ENCODE results near the gene GHRH. TPM values are rescaled to one million over a fixed set of nuclear protein-coding genes. Genes with fewer than 3 reads are reported as not detected.

Gene GHRH
- total RNA-seq, 1 donor from 2014 or later: not detected

DNA sequence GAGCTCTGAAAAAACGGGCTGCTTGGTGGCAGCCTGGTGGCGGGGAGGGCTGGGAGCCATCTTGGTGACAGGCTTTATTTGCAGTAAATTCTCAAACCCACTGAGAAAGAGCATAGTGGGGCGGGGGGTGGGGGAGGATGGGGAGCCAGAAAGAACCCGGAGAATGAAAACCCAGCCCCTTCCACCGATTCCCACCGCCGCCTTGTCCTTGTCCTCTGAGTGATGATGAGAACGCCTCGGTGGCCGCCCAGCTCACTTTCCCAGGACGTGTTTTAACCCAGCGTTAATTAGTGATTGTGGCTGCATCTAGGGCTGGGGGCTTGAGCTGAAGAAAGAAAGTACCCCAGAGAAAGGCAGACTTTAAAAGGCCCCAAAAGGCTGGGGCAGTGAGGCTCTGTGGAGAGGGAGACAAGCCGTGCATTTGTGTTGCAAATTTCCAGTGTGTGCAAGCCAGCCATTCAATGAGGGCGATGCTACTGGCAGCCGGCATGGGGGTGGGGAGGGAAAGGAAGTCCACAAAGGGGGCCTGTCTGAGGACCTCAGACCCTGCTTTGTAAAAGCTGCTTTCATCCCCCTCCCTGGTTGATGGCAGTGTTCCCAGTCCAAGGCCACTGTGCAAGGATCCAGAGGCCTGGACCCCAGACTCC, 6.2 kb upstream of the GHRH start:
- no peak overlapping the region for H3K4me3 Mint-ChIP-seq (ENCODE audit: low read depth)
- no peak overlapping the region for H3K27ac Mint-ChIP-seq
- TF ChIP-seq CTCF (IDR thresholded peaks at IDR 0.05; ENCODE audit: unreplicated experiment): no peak
- no peak for DNase-seq (ENCODE audit: low spot score, unreplicated experiment)
- H3K36me3 Mint-ChIP-seq (ENCODE audit: insufficient read depth): no peaks in the 10 kb centered on the region
- H3K27me3 Mint-ChIP-seq: peaks cover 3% of the 10 kb centered on the region
- H3K4me1 Mint-ChIP-seq (ENCODE audit: low read depth): no peaks in the 10 kb centered on the region
- H3K9me3 Mint-ChIP-seq (ENCODE audit: low read depth): no peaks in the 10 kb centered on the region

GRCh38 chr20:37266940-37267666, 5.5 kb upstream of the GHRH start:
- Mint-ChIP-seq H3K4me1 (ENCODE audit: low read depth) (peaks cover 4% of the 10 kb centered on the region), H3K4me3 (ENCODE audit: low read depth) (no peak overlapping the region), H3K27ac (no peak overlapping the region), H3K27me3 (peaks cover 3% of the 10 kb centered on the region), H3K36me3 (ENCODE audit: insufficient read depth) (no peaks in the 10 kb centered on the region), H3K9me3 (ENCODE audit: low read depth) (no peaks in the 10 kb centered on the region)
- DNase-seq (ENCODE audit: low spot score, unreplicated experiment): no peak
- TF ChIP-seq CTCF (IDR thresholded peaks at IDR 0.05; ENCODE audit: unreplicated experiment): no peak

GRCh38 chr20:37265152-37265551, 3.5 kb upstream of the GHRH start:
- TF ChIP-seq CTCF (IDR thresholded peaks at IDR 0.05; ENCODE audit: unreplicated experiment): no peak
- peaks cover 21% of the 10 kb centered on the region for H3K4me1 Mint-ChIP-seq (ENCODE audit: low read depth)
- no peaks in the 10 kb centered on the region for H3K36me3 Mint-ChIP-seq (ENCODE audit: insufficient read depth)
- peaks cover 3% of the 10 kb centered on the region for H3K27me3 Mint-ChIP-seq
- no peak overlapping the region for H3K4me3 Mint-ChIP-seq (ENCODE audit: low read depth)
- no peak overlapping the region for H3K27ac Mint-ChIP-seq
- no peak for DNase-seq (ENCODE audit: low spot score, unreplicated experiment)
- H3K9me3 Mint-ChIP-seq (ENCODE audit: low read depth): no peaks in the 10 kb centered on the region

DNA sequence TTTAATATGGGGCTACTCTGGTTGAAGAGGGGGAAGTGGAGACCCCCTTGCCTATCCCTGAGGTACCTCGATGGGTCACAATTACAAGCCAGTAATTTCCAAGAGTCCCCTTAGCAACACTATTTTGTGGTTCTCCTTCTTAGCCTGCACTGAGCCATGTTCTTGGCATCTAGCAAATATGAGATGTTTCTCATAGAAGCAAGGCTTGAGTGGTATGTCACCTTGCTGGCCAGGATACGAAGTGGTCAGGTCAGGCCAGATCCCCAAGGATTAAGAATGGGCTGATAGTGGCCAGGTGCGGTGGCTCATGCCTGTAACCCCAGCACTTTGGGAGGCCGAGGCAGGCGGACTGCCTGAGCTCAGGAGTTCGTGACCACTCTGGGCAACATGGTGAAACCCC, 2.1 kb upstream of the GHRH start:
- H3K36me3 Mint-ChIP-seq (ENCODE audit: insufficient read depth): no peaks in the 10 kb centered on the region
- no peaks in the 10 kb centered on the region for H3K9me3 Mint-ChIP-seq (ENCODE audit: low read depth)
- H3K27me3 Mint-ChIP-seq: peaks cover 7% of the 10 kb centered on the region
- TF ChIP-seq CTCF (IDR thresholded peaks at IDR 0.05; ENCODE audit: unreplicated experiment): no peak
- H3K4me1 Mint-ChIP-seq (ENCODE audit: low read depth): peaks cover 32% of the 10 kb centered on the region
- no peak overlapping the region for H3K27ac Mint-ChIP-seq
- H3K4me3 Mint-ChIP-seq (ENCODE audit: low read depth): no peak overlapping the region
- DNase-seq (ENCODE audit: low spot score, unreplicated experiment): no peak

- no peak for TF ChIP-seq CTCF (IDR thresholded peaks at IDR 0.05; ENCODE audit: unreplicated experiment)
- Mint-ChIP-seq H3K4me3 (ENCODE audit: low read depth) (no peak overlapping the region), H3K27ac (peak overlapping the region; percentile 5), H3K4me1 (ENCODE audit: low read depth) (peaks cover 32% of the 10 kb centered on the region), H3K36me3 (ENCODE audit: insufficient read depth) (no peaks in the 10 kb centered on the region), H3K27me3 (peaks cover 10% of the 10 kb centered on the region), H3K9me3 (ENCODE audit: low read depth) (no peaks in the 10 kb centered on the region)
- no peak for DNase-seq (ENCODE audit: low spot score, unreplicated experiment)
These were observed 891 bp upstream of the GHRH start for GRCh38 chr20:37262505-37262904.

Measured in progenitor cell of endocrine pancreas (in vitro differentiated cells).